Measurements from ENCODE around the gene CENPP.

The CENPP gene

DNA sequence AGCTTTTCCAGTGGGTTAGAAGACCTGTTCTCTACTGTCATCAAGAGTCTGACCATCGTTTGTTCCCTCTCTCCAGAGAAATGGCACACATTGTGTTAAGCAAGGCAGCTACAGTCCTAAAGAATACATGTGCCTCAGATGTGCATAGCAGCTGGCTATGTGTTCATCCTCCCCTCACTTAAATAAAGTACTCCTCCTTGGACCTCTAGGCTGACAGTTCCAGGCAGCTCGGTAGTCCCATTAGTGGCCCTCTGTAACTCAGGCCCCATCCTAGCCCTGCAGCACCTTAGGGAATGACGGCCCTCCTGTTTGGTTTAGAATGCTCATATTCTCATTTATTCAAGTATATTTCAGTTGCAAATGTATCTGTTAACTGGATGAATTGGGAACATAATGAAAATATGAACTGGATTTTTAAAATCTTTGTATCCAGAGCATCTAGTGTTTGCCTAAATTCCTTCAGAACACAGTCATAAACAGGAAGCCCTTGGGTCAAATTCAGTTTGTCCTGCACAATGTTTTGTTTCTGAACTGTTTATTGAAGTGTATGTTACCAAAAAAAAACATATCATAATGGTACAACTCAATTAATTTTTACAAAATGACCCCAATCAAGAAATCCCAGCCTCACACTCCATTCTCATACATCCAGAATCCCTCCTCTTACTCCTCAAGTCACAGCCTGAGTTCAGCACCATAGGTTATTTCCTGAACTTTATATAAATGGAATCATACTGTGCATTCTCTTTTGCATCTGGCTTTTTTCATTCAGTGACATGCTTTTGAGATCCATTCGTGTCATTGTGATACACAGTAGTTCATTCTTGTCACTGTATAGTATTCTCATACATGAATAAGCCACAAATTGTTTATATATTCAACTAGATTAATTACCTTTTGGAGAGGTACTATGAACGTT is 158.1 kb downstream of the CENPP start:
- no peak for DNase-seq

DNA sequence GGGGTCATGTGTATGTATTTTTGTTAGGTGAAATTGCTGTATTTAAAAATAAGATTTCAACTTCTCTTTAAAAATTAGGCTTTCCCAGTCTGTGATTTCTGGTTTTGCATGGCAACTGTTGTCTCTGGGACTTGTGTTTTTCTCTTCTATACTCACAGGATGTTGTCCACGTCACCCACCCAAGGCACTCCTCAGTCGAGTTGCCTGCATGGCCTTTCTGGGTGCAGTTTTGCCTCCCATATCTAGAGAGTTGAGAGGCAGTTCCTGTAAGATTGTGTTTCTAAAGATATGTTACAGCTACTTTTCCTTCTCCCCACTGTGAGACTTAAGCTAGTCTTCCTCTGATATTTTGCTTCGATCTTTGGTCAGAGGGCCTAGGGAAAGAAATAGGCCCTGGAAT is 158.8 kb downstream of the CENPP start:
- no peak for DNase-seq

DNA sequence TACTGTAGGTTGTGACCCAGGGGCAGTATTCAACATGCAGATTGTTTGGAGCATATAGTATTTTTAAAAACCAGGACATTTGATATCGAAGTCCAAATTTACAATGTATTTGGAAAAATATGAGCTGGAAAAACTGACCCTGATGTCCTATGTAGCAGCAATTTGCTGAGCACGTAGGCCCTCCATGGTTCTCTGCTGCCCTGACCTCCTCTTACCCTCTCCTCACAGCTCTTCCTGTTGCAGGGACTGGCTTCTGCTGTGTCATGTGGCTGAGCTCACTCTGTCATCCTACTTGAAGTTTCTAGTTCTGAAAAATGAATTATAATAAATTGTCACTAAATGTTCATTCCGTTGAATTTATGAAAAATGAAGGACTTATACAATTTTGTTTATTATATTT is 160.6 kb downstream of the CENPP start:
- no peak for DNase-seq

DNA sequence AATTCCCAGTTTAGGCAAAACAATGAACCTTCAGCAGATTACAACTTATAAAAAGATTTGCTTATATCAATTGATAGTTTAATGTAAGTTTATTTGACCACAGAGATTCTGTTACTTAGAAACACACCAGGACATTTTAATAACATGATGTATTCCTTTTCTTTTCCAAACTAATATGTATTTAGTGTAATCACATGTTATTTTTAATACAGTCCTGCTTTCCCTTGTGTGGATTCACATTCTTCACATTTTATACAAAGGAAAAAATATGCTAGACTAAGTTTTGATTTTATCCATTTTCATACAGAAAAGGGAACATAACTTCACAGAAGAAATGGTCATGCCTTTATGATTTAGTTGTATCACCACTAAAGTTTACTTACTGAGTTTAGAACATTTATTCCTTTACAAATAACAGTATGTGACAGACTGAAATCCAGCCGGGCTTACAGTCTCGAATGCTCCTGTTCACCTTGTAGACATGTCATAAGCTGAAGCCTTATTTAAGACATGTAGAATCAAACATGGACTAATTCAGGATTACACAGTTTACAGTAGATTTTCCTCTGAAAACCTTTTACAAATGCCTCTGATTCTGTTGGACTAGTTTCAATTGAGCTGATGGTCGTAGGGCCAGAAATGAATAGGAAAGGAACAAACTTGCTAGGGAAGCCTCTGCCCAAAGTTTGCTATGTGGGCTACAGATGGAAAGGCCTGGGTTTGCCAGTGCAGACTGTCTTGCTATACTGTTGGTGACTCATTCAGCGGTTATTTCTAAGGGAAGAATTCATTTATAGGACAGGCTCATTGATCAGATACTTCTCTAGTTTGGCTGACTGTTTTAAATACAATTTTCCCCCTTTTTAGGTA is 163.2 kb downstream of the CENPP start:
- DNase-seq = no peak

DNA sequence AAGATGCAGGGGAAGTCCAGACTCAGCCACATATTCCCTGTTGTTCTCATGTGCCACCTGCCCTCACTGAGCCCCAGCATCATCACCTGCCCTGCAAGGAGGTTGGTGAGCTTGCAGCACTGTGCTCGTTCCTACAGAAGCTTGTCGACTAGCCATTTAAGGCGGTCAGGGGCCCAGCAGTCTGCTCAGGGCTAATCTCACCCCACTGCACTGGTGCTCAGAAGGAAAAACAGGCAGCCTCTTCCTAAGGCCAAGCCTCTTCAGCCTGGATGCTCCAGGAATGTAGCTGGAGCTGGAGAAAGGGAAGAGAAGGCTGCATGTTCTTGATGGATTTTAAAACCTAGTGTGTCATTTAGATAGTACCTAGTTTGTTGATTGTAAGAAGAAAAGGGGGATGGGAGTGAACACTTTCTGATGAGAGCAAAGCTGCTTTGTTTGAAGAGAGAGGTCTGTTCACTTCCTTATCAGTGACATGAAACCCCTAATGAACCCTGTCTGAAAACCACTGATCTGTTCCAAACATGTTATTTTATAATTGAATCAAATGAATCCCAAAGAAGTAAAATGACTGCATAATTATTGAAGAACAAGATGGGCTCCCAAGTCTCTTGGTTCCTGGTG is 167.1 kb downstream of the CENPP start:
- no peak for DNase-seq

DNA sequence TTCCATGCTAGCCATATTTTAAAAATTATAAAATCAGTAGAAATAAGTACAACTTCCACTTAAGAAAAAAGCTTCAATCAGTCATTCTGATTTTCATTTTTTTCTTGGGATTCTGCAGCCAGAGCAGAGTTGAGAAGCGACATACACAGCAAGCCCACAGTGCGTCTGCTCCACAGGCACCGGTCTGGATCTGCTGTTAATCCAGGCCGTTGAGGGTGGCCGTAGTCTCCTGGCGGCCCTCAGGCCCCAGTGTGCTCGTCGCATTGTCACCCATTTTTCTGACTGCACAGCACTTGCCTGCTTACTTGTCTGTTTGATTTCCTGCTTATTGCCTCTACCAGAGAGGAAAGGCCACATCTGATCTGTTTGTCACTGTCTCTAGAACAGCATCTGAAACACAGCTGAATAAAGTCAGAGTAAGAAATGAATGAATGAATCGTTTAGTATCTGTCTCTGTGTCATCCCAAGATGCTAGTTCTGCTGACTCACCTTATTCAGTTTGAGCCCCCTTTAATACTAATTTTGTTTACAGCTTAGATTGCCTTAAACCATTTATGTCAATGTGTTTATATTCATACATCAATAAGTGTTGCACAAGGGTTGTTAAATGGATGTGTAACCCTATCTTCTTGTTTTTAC is 168.1 kb downstream of the CENPP start:
- no peak for DNase-seq

DNA sequence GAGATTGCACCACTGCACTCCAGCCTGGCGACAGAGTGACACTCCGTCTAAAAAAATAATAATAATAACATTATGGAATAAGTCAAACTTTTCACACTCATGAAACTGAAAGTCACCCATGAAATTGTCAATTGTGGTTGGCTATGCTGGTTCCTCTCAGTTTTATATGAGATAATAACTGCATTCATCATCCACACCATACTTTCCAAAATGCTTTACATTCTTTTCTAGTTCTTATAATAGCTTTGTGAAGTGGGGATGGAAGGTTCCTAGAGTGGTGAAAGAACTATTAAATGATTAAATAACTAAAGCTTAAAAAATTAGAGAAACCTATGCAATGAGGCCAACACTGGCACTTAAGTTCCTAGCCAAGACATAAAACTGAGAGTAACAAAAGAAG is 169.1 kb downstream of the CENPP start:
- no peak for DNase-seq

DNA sequence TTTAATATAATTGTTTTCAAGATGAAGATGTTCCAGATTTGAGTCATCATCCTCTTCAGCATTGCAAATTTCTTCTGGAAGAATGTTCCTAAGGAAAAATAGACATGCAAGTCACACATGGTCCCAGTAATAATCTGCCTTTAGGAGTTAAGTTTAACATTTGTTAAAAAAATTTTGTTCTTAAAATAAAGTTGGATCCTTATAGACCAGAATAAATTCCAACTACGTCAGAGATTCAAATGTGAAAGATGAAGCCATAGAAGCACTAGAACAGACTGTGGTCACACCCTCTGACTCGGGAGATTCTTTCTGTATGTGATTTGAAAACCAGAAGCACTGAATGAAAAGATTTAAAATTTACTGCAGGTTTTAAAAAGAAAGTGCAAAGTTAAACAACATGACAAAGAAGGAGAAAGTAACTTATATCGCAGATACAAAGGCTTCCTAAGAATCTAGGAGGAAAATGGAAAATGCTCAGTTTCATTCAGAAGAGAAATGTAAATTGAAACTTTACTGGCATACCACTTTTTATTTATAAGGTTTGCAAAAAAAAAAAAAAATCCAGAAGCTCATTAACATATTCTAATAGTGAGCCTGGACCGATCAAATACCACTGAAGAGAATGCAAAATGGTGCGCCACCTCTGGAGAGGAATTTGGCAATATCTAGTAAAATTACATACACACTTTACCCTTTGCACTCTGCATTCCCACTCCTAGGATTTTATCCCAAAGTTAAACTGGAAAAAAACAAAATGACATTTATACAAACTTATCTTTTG is 170.8 kb downstream of the CENPP start:
- DNase-seq = no peak

DNA sequence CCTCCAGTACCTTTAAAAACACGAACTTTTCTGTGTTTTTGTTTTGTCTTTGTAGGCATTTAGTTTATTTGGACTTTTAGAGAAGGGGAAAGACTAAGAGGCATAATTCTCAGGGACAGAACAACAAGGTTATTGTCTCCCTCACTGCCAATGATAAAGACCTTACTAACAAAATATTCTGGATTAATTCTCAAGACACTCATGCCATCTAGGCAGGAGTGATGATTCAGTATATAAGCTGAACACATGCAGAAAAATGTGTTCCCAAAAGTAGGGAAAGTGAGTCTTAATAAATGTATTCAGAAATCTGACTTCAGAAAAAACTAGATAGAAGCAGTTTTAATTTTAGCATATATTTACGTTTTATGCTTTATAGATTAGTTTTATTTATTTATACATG is 173.9 kb downstream of the CENPP start:
- no peak for DNase-seq

DNA sequence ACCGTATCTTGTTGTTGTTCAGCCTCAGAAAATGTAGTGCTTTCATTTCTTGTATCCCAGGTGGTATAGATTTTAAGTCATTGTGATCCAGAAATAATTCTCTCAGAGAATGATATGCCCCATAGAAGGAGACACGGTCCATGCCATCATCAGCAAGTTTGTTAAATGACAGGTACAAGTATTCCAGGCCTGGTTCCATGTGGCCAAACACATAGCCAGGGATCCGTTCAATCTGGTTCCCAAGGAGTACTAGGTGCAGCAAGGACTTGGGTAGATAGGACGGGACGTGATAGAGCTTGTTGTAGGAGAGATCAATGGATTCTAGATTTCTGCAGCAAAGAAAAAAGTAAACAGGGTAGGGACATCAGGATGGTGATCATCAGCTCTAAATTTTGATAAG is 175.0 kb downstream of the CENPP start:
- no peak for DNase-seq

DNA sequence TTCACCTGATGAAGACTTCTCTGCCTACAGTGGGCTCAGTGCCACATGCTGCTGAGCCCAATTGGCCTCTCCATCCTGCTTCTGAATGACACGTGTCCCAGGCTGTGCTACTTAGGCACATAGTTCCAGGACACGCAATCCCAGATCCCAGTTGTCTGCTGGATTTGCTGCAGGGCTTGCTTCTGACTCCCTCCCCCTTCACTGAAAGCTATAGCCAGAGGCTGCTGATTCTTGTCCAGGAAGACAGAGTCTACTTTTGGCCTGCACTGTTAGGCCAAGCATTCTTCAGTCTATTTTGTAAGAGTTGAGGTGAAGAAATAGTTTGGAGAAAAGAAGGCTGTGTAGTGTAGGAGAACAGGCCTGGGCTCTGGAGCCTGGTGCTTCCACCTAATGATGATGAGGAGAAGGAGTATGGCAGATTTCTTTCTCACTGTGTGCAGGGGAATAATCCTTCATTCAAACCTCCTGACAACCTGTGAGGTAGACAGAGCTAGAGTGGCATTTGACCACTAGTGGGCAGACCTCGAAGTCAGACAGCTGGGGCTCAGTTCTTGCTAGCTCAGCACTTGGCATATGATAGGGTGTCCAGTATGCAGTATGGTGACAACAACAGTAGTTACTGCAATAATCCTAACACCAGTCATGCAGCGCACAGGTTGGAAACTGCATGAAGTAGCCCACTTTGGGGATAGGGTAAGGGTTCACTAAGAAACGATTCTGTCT is 176.1 kb downstream of the CENPP start:
- no peak for DNase-seq

DNA sequence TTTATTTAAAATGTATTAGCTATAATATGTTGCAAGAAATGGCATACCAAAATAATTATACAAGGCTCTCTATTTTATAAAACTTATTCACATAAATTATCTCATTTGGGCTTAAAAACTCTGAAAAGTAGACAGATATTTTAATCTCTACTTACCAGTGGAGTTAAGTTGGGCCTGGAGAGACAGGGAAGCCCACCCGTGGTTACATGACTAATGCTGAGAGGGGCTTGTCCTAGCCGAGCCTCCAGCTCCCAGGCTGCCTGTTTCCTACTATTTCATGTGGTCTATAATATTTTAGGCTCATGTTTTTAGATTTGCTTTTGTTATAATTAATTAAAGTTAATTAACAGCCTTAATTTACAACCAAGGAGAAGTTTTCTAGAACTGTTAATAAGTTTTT is 177.4 kb downstream of the CENPP start:
- no peak for DNase-seq

DNA sequence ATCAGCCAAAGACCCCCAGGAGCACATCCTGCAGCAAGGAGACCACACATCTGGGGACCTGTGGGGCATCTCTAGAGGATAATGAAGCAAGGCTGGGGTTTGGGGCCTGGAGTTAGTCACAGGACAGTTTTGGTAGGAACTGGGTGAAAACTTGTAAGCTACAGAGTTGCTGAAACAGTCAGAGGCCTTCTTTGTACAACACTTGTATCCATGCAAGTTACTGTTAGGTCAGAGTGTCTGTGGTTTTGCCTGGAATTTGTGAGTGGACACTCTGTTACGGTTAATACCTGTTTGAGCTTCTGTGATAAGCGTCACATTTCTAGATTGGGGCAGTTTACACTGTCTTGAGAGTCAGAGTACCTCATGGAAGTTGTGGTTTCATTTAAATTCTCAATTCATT is 179.1 kb downstream of the CENPP start:
- DNase-seq = no peak

DNA sequence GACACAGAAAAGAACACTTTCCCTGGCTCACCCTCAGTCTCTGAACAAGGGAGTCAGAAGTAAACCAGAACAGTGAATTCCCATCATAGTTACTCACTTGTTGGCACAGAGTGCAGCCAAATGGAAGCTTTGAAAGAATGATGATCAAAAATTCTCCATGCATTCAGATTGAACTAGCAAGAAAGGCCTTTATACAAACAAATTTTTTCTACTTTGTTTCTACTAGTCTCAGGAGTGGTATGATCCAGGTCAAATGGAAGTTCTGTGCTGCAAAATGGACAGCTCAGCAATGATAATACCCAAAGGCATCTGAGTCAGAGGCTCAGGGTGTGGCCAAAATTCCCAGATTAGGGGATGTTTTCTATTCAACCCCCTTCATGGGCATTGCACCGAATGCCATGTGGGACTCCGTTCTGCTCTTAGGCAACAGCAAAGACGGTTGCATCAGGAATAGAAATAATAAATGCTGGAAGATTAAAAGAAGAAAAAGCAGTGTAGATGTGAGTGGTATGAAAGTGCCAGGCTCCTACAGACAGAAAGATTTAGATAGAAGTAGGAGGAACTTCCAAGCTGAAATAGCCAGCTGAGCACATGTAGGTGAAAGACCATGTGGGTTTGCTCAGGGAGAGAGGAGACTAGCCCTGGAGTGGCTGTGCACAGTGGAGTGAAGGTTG is 180.6 kb downstream of the CENPP start:
- no peak for DNase-seq

DNA sequence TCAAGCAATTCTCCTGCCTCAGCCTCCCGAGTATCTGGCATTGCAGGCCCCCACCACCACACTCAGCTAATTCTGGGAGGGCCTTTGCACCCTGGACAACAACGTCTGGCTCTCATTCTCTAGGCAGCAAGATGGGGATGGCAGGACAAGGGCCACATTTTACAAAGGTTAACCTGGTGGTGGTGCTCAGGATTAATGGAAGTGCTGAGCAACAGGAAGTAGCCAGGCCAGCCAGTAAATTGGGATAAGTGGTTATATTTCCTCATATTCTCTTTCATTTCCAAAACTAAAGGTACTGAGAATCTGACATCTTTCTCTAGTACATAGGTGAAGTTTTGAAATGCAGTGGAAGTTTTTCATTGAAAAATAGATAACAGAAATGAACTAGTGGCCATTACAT is 181.3 kb downstream of the CENPP start:
- DNase-seq = no peak

DNA sequence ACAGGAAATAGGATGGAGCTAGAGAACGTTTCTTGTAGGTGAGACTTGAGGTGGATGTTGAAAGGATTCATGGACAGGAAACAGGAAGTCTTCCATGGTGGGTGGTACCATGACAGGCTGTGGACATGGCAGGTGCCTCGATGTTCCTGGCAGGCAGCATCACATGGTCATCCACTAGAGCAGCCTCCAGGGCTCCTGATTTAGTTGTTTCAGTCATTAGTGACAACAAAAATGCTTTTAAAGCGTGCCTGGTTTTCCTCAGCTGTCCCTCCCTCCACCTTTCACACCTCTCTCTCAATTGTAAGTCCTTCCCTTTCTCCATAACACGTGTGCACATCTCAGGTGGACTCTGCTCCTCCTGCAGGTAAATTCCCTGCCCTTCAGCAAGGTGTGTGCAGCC is 181.7 kb downstream of the CENPP start:
- no peak for DNase-seq

DNA sequence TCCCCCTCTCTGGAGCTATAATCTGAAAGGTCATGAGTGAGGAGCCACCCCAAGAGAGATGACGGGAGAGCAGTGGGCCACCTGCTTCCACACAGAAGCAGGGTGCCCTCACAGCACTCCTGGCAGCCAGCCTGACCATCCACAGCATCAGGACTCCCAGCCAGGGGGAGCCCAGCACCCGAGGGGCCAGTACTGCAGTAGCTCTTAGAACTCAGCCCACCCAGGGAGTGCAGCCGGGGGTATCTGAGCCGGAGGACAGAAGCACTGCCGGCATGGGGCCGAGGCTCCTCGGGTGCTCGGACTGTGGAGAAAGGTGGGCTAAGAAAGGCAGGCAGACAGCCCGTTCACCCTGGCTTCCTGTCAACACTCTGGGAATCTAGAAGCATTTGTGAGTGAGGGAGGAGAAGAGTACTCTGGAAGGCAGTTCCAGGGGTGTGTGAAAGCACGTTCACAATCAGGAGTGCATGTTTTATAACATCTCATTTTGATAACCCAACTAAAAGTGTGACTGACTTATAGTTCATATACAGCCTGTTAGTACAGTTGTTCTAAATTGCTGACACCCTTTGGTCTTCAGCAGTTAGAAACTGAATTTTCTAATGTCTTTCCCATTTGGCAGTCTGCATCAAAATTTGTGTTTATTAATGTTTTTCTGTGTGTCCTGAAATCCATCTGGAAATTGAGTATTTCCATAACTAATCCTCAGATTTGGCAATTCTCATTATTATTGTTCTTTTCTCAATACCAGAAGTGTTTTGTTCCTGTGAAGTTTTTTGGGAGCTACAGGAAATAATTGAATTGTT is 182.5 kb downstream of the CENPP start:
- no peak for DNase-seq

DNA sequence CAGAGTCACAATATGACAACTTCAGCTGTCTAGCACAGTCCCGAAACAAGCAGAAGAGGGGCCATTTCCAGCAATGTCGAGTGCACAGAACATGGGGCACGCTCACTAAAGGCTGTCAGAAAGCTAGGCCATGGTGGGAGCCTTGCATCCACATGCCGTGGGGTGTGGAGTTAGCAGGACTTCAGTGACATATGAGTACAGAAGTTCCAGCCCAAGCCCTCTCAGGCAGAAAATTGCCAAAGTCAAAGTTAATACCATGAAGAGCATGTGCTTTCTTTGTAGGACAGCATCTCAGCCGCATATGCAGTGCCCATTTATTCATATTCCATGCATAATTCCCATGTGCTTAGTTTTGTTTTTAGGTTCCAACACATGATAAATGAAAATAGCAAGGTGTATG is 183.3 kb downstream of the CENPP start:
- no peak for DNase-seq

DNA sequence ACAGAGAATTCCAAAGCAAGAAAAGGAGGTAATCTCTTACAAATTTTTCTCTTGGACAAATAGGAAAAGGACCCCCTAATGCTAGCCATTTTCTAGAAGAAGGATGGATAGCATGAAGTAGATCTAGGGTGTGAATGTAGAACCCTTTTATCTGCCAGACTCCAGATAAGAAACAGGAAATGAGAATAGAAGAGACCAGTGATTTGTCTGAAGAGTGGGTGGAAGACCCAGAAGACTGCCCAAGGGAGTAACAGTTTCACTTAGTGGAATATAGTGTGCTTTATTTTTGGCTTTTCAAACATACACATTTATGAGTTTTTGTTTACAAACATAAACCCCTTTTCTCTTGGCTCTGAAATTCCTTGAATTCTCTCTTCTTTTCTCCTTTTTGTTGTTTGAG is 185.0 kb downstream of the CENPP start:
- DNase-seq = no peak

DNA sequence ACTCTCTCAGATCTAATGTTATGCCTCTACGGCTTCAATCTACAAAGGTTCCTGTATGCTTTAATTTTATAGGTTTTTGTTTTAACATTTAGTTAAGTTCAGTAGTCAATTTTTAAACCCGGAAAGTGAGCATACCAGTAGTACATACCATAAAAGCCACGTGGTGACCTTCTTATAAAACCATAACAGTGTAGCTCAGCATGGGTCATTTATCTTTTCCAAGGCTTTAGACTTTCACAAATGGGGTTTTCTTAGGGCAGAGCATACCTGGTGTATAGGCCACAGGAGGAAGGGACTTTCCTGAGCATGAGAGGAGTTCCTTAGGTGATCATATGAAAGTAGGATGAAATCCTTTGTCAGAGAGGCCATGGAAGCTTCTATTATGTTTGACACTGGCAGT is 186.9 kb downstream of the CENPP start:
- DNase-seq = no peak
